ENCODE results near the gene DNAJC11. TPM values are rescaled to one million over a fixed set of nuclear protein-coding genes. Genes with fewer than 3 reads are reported as not detected.

DNAJC11 gene
- total and polyA plus RNA-seq, 2 experiments from 2014 or later = 28.9 to 40.6 TPM

DNA sequence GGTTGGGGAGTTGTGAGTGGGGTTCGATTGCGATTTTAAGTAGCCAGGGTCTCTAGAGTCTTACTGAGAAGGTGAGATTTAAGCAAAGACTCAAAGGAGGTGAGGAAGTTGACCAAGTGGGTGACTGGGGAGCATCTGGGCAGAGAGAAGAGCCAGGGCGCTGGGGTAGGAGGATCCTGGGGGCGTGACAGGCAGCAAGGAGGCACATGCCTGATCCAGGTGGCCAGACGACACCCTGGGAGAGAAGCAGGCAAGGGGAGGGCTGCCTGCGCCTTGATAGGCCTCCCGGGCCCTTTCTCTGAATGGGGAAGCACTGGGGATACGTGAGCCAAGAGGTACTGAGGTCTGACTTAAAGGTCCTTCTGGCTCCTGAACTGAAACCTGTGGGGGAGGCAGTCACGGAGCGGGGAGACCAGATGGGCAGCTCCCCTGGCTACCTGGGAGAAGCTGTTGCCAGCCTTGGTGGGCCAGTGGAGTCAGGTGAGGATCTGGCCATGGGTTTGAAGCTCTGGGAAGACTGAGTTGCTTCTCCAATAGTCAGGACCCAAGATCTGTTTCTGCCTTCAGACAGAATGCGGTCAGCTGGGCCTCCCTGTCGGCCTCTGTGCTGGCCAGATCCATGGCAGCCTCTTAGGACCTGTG is 116.4 kb downstream of the DNAJC11 start:
- DNase-seq = no peak
- peaks cover 6% of the 10 kb centered on the region; the same call in 1 of the 2 replicates for H3K4me1 ChIP-seq (ENCODE audit: insufficient read depth)
- H2AFZ ChIP-seq = no peak overlapping the region
- TF ChIP-seq EZH2phosphoT487 (IDR thresholded peaks at IDR 0.05; ENCODE audit: insufficient read depth, low read depth) = no peak
- TF ChIP-seq EZH2 (IDR thresholded peaks at IDR 0.05; ENCODE audit: insufficient read depth, poor library complexity, severe bottlenecking) = no peak
- no peak overlapping the region for H3K4me2 ChIP-seq (ENCODE audit: unreplicated experiment)
- H3K4me3 ChIP-seq = no peak overlapping the region
- no peaks in the 10 kb centered on the region; the same call in 1 of the 2 replicates for H3K36me3 ChIP-seq (ENCODE audit: low read depth)
- in situ Hi-C loops (cut with MboI) = no loop called here
- 72 to 79% methylated on average over 10 to 12 of the region's 12 CpGs for WGBS, 2 experiments (ENCODE audit: low coverage in 1 of 2, low lambda C conversion rate in 2 of 2, missing lambda C conversion rate in 2 of 2)
- no peak overlapping the region for H3K9ac ChIP-seq
- H3F3A ChIP-seq (ENCODE audit: insufficient read depth) = peaks cover 15% of the 10 kb centered on the region
- no peaks in the 10 kb centered on the region for H3K27me3 ChIP-seq (replicated peaks; ENCODE audit: insufficient read depth)
- H3K79me2 ChIP-seq (ENCODE audit: insufficient read depth) = peaks cover 43% of the 10 kb centered on the region
- H3K27ac ChIP-seq = no peak overlapping the region
- H3K9me3 ChIP-seq (ENCODE audit: low read depth) = no peaks in the 10 kb centered on the region
- no peaks in the 10 kb centered on the region for H3K9me2 ChIP-seq (ENCODE audit: insufficient read depth)
- no peaks in the 10 kb centered on the region for H4K20me1 ChIP-seq (ENCODE audit: insufficient read depth)

Other genes with a start within 250 kb of the DNAJC11 start
- gene TNFRSF25, start 235.6 kb downstream of the DNAJC11 start, total RNA-seq (2014; rRNA removed; shearing (Covaris generic)) = 5.6 and 12.1 TPM in 2 replicates
- gene TNFRSF25, start 235.6 kb downstream of the DNAJC11 start, polyA plus RNA-seq (2016; fragmentation: Nextera tagmentation; extraction: Ambion mirVana) = 2.5 and 3.1 TPM in 2 replicates
- gene PLEKHG5, start 210.1 kb downstream of the DNAJC11 start, total RNA-seq (2014; rRNA removed; shearing (Covaris generic)) = 7.0 and 7.6 TPM in 2 replicates
- gene PLEKHG5, start 210.1 kb downstream of the DNAJC11 start, polyA plus RNA-seq (2016; fragmentation: Nextera tagmentation; extraction: Ambion mirVana) = 2.0 and 2.8 TPM in 2 replicates
- 16.6 and 27.8 TPM in 2 replicates for gene NOL9, start 147.3 kb downstream of the DNAJC11 start, total RNA-seq (2014; rRNA removed; shearing (Covaris generic))
- gene NOL9, start 147.3 kb downstream of the DNAJC11 start, polyA plus RNA-seq (2016; fragmentation: Nextera tagmentation; extraction: Ambion mirVana) = 13.0 and 15.7 TPM in 2 replicates
- gene TAS1R1, start 146.5 kb downstream of the DNAJC11 start, total RNA-seq (2014; rRNA removed; shearing (Covaris generic)) = not detected in 2 replicates
- not detected in 2 replicates for gene TAS1R1, start 146.5 kb downstream of the DNAJC11 start, polyA plus RNA-seq (2016; fragmentation: Nextera tagmentation; extraction: Ambion mirVana)
- 16.4 and 31.7 TPM in 2 replicates for gene ZBTB48, start 121.8 kb downstream of the DNAJC11 start, total RNA-seq (2014; rRNA removed; shearing (Covaris generic))
- gene ZBTB48, start 121.8 kb downstream of the DNAJC11 start, polyA plus RNA-seq (2016; fragmentation: Nextera tagmentation; extraction: Ambion mirVana) = 11.2 and 15.4 TPM in 2 replicates
- gene KLHL21, start 98.9 kb downstream of the DNAJC11 start, total RNA-seq (2014; rRNA removed; shearing (Covaris generic)) = 39.3 and 52.9 TPM in 2 replicates
- gene KLHL21, start 98.9 kb downstream of the DNAJC11 start, polyA plus RNA-seq (2016; fragmentation: Nextera tagmentation; extraction: Ambion mirVana) = 16.6 and 17.7 TPM in 2 replicates
- gene PHF13, start 88.1 kb downstream of the DNAJC11 start, total RNA-seq (2014; rRNA removed; shearing (Covaris generic)) = 21.3 and 21.5 TPM in 2 replicates
- gene PHF13, start 88.1 kb downstream of the DNAJC11 start, polyA plus RNA-seq (2016; fragmentation: Nextera tagmentation; extraction: Ambion mirVana) = 11.2 and 11.6 TPM in 2 replicates
- gene THAP3, start 76.9 kb downstream of the DNAJC11 start, total RNA-seq (2014; rRNA removed; shearing (Covaris generic)) = 14.5 and 18.8 TPM in 2 replicates
- 19.0 and 19.5 TPM in 2 replicates for gene THAP3, start 76.9 kb downstream of the DNAJC11 start, polyA plus RNA-seq (2016; fragmentation: Nextera tagmentation; extraction: Ambion mirVana)
- 50.1 and 86.8 TPM in 2 replicates for gene CAMTA1, start 83.6 kb upstream of the DNAJC11 start, total RNA-seq (2014; rRNA removed; shearing (Covaris generic))
- gene CAMTA1, start 83.6 kb upstream of the DNAJC11 start, polyA plus RNA-seq (2016; fragmentation: Nextera tagmentation; extraction: Ambion mirVana) = 159 and 165 TPM in 2 replicates